ENCODE data around the gene MAFG. TPM values are rescaled to one million over a fixed set of nuclear protein-coding genes. Genes with fewer than 3 reads are reported as not detected.

MAFG gene
- polyA plus RNA-seq, 1 donor from 2014 or later = 11.8 TPM

DNA sequence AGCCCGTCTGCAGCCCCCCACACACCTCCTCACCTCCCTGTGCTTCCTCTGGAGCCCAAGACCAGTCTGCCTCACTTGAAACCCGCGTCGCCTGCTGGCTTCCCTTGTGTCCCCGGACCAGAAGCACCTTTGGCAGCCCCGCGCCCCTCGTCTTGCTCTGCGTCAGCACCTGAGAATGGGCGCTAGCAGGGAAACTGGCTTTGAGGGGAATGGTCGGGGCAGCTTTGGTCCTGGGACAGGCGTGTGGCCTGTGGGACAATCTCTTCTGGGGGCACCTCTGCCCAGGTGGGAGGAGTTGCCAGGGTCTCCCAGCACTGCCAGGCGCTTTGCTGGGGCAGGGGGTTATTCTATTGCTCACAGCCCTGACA is 3.6 kb upstream of the MAFG start:
- Histone ChIP-seq H3K27me3 (ENCODE audit: insufficient read depth, low read depth, low read length) (no peaks in the 10 kb centered on the region), H3K4me3 (ENCODE audit: low read length) (no peak overlapping the region), H3K36me3 (ENCODE audit: insufficient read depth, low read length) (no peaks in the 10 kb centered on the region), H3K9me2 (ENCODE audit: insufficient read depth, low read length) (no peaks in the 10 kb centered on the region), H3K27ac (ENCODE audit: low read length) (no peak overlapping the region), H3F3A (ENCODE audit: insufficient read depth, low read length, poor library complexity, severe bottlenecking) (no peaks in the 10 kb centered on the region), H4K20me1 (ENCODE audit: insufficient read depth) (no peaks in the 10 kb centered on the region), H3K4me2 (ENCODE audit: low read length) (no peak overlapping the region), H2AFZ (ENCODE audit: low read depth, low read length) (no peak overlapping the region), H3K9ac (ENCODE audit: low read length) (no peak overlapping the region), H3K79me2 (replicated peaks; ENCODE audit: insufficient read depth, low read length) (peaks cover 7% of the 10 kb centered on the region), H3K9me3 (ENCODE audit: low read length) (no peaks in the 10 kb centered on the region)
- TF ChIP-seq TAF1 (IDR thresholded peaks at IDR 0.05; ENCODE audit: low read depth) (no peak), POLR2AphosphoS5 (IDR thresholded peaks at IDR 0.05) (no peak), RAD21 (conservative IDR thresholded peaks at IDR 0.05) (no peak)
- TF ChIP-seq, protein P1, sequence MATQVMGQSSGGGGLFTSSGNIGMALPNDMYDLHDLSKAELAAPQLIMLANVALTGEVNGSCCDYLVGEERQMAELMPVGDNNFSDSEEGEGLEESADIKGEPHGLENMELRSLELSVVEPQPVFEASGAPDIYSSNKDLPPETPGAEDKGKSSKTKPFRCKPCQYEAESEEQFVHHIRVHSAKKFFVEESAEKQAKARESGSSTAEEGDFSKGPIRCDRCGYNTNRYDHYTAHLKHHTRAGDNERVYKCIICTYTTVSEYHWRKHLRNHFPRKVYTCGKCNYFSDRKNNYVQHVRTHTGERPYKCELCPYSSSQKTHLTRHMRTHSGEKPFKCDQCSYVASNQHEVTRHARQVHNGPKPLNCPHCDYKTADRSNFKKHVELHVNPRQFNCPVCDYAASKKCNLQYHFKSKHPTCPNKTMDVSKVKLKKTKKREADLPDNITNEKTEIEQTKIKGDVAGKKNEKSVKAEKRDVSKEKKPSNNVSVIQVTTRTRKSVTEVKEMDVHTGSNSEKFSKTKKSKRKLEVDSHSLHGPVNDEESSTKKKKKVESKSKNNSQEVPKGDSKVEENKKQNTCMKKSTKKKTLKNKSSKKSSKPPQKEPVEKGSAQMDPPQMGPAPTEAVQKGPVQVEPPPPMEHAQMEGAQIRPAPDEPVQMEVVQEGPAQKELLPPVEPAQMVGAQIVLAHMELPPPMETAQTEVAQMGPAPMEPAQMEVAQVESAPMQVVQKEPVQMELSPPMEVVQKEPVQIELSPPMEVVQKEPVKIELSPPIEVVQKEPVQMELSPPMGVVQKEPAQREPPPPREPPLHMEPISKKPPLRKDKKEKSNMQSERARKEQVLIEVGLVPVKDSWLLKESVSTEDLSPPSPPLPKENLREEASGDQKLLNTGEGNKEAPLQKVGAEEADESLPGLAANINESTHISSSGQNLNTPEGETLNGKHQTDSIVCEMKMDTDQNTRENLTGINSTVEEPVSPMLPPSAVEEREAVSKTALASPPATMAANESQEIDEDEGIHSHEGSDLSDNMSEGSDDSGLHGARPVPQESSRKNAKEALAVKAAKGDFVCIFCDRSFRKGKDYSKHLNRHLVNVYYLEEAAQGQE (IDR thresholded peaks at IDR 0.05; ENCODE audit: borderline replicate concordance) = no peak

DNA sequence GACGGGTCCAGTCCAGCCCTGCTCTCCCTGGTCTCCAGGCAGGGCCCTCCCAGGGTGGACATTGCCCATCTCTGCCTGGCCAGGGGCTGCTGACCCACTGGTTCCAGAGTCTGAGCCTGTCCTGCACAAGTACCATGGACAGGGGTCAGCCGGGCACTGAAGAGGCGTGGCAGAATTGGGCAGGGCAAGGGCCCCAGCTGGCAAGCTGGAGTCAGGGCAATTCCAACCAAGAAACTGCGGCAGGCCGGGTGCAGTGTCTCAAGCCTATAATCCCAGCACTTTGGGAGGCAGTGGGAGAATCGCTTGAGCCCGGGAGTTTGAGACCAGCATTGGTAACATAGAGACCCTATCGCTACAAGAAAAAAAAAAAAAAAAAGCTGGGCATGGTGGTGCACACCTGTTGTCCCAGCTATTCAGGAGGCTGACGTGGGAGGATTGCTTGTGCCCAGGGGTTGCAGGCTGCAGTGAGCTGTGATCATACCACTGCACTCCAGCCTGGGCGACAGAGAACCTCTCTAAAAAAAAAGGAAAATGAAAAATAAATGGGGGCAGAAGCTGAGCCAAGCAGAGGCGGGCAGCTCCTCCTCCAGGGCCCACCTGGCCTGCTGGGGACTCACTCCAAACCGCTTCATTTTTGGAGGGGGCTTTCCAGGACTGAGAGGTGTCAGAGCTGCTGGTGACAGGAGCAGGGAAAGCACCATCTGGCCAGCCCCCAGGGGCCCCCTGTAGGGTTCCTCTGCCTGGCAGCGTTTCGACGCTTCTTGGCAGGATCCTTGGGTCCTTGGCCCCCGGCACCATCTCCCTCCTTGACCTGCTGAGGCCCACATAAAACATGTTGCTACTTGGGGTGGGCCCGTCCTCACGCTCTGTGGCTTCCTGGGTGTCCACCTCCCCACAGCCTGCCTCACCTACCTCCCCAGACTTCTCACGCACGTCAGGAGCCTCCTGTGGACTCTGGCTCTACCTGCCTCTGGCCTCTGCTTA is 2.9 kb upstream of the MAFG start:
- no peak overlapping the region for H3K4me2 ChIP-seq (ENCODE audit: low read length)

More for the DNA sequence above, 2.9 kb upstream of the MAFG start:
- Histone ChIP-seq H3K9me3 (ENCODE audit: low read length) (no peaks in the 10 kb centered on the region), H3K79me2 (replicated peaks; ENCODE audit: insufficient read depth, low read length) (peaks cover 13% of the 10 kb centered on the region), H3K4me3 (ENCODE audit: low read length) (no peak overlapping the region), H3K36me3 (ENCODE audit: insufficient read depth, low read length) (no peaks in the 10 kb centered on the region), H3K9ac (ENCODE audit: low read length) (no peak overlapping the region), H2AFZ (ENCODE audit: low read depth, low read length) (no peak overlapping the region), H3K27me3 (ENCODE audit: insufficient read depth, low read depth, low read length) (no peaks in the 10 kb centered on the region), H4K20me1 (ENCODE audit: insufficient read depth) (no peaks in the 10 kb centered on the region), H3F3A (ENCODE audit: insufficient read depth, low read length, poor library complexity, severe bottlenecking) (no peaks in the 10 kb centered on the region), H3K9me2 (ENCODE audit: insufficient read depth, low read length) (no peaks in the 10 kb centered on the region), H3K27ac (ENCODE audit: low read length) (no peak overlapping the region)
- TF ChIP-seq MXI1 (conservative IDR thresholded peaks at IDR 0.05; ENCODE audit: poor library complexity, severe bottlenecking) (no peak), RAD21 (conservative IDR thresholded peaks at IDR 0.05) (no peak), EP300 (conservative IDR thresholded peaks at IDR 0.05; ENCODE audit: poor library complexity, severe bottlenecking) (no peak), POLR2AphosphoS5 (IDR thresholded peaks at IDR 0.05) (no peak), TAF1 (IDR thresholded peaks at IDR 0.05; ENCODE audit: low read depth) (no peak), EZH2 (IDR thresholded peaks at IDR 0.05; ENCODE audit: borderline replicate concordance, insufficient read depth, low read length, poor library complexity, severe bottlenecking) (no peak), SMC3 (conservative IDR thresholded peaks at IDR 0.05; ENCODE audit: poor library complexity) (no peak)
- TF ChIP-seq, protein P2, sequence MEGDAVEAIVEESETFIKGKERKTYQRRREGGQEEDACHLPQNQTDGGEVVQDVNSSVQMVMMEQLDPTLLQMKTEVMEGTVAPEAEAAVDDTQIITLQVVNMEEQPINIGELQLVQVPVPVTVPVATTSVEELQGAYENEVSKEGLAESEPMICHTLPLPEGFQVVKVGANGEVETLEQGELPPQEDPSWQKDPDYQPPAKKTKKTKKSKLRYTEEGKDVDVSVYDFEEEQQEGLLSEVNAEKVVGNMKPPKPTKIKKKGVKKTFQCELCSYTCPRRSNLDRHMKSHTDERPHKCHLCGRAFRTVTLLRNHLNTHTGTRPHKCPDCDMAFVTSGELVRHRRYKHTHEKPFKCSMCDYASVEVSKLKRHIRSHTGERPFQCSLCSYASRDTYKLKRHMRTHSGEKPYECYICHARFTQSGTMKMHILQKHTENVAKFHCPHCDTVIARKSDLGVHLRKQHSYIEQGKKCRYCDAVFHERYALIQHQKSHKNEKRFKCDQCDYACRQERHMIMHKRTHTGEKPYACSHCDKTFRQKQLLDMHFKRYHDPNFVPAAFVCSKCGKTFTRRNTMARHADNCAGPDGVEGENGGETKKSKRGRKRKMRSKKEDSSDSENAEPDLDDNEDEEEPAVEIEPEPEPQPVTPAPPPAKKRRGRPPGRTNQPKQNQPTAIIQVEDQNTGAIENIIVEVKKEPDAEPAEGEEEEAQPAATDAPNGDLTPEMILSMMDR (IDR thresholded peaks at IDR 0.05; ENCODE audit: poor library complexity, severe bottlenecking) = no peak
- TF ChIP-seq, protein P1 (IDR thresholded peaks at IDR 0.05; ENCODE audit: borderline replicate concordance) = no peak
